ENCODE measurements around the gene CRY2. TPM values are rescaled to one million over a fixed set of nuclear protein-coding genes. Genes with fewer than 3 reads are reported as not detected.

Gene CRY2
- total and polyA plus RNA-seq, 2 donors (not counting 1 experiment from before 2014, with no cell fraction given), result 8.3 to 21.5 TPM

DNA sequence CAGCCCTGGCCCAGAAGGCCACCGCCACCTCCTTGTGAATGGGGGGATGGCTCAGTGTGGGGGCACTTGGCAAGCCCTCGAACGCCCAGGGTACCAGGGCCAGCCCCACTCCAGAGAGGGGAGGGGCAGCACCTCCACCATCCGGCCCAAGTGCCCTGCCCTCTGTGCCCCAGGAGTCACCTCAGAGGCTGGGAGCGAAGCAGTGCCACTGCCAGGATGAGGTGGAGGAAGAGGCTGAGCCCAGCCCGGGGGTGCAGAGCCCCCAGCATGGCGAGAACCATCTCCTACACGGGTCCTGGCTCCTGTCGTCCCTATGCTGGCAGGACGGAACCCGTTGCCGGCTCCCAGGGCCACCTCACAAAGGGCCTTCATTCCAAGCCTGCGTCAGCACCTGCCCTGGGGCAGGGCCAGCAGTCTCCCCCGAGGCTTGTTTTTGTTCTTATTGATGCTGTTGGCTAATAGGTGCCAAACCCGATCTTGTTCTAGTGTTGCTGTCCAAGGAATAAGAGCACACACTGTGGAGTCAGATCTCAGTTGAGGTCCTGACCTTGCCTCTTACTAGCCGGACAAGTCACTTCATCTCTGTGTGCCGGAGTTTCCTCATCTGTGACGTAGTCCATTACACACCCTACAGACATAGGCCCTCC, 59.8 kb downstream of the CRY2 start, which contains the start of gene FREY1:
TSS of gene FREY1 (minus strand) at position 307 of the 647 bp plus-strand sequence. CDS start at position 281, 26 bp downstream.
- no peaks in the 10 kb centered on the region for H3K27me3 ChIP-seq (ENCODE audit: control insufficient read depth, insufficient read depth, low read length)
- peaks cover 12% of the 10 kb centered on the region for H3K36me3 ChIP-seq (ENCODE audit: control insufficient read depth, insufficient read depth, low read length)
- H4K20me1 ChIP-seq (ENCODE audit: control insufficient read depth, extremely low read depth, insufficient read depth, low read length), result no peaks in the 10 kb centered on the region
- no peak within 1 kb of the TSS for H3K4me3 ChIP-seq (replicated peaks in 1 of 4; ENCODE audit: control extremely low read depth in 1 of 4, insufficient read depth in 1 of 4, low read depth in 3 of 4, low read length in 4 of 4)
- DNase-seq (ENCODE audit: low read depth in 2 of 2), result no peak
- no peak within 1 kb of the TSS for H3K27ac ChIP-seq (ENCODE audit: insufficient read depth, low read length)
- no peaks in the 10 kb centered on the region for H3K4me1 ChIP-seq (ENCODE audit: control insufficient read depth, extremely low read depth, insufficient read depth, low read length)
- H3K4me2 ChIP-seq (ENCODE audit: extremely low read depth, insufficient read depth, low read length), result no peak within 1 kb of the TSS
- no peaks in the 10 kb centered on the region for H3K9me3 ChIP-seq (ENCODE audit: control insufficient read depth, insufficient read depth, low read depth, low read length)
- no peak within 1 kb of the TSS for H3K9ac ChIP-seq (ENCODE audit: insufficient read depth, low read length)
- no peaks in the 10 kb centered on the region for H3K79me2 ChIP-seq (ENCODE audit: control insufficient read depth, insufficient read depth, low read length)
- no peak within 1 kb of the TSS for H2AFZ ChIP-seq (ENCODE audit: low read length)
- TF ChIP-seq, protein P1, sequence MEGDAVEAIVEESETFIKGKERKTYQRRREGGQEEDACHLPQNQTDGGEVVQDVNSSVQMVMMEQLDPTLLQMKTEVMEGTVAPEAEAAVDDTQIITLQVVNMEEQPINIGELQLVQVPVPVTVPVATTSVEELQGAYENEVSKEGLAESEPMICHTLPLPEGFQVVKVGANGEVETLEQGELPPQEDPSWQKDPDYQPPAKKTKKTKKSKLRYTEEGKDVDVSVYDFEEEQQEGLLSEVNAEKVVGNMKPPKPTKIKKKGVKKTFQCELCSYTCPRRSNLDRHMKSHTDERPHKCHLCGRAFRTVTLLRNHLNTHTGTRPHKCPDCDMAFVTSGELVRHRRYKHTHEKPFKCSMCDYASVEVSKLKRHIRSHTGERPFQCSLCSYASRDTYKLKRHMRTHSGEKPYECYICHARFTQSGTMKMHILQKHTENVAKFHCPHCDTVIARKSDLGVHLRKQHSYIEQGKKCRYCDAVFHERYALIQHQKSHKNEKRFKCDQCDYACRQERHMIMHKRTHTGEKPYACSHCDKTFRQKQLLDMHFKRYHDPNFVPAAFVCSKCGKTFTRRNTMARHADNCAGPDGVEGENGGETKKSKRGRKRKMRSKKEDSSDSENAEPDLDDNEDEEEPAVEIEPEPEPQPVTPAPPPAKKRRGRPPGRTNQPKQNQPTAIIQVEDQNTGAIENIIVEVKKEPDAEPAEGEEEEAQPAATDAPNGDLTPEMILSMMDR (conservative IDR thresholded peaks at IDR 0.05 in 1 of 2, IDR thresholded peaks at IDR 0.05 in 1 of 2; ENCODE audit: low read depth in 1 of 2, low read length in 2 of 2), result no peak
- no peak for TF ChIP-seq EZH2 (IDR thresholded peaks at IDR 0.05; ENCODE audit: low read length, missing control alignments)

DNA sequence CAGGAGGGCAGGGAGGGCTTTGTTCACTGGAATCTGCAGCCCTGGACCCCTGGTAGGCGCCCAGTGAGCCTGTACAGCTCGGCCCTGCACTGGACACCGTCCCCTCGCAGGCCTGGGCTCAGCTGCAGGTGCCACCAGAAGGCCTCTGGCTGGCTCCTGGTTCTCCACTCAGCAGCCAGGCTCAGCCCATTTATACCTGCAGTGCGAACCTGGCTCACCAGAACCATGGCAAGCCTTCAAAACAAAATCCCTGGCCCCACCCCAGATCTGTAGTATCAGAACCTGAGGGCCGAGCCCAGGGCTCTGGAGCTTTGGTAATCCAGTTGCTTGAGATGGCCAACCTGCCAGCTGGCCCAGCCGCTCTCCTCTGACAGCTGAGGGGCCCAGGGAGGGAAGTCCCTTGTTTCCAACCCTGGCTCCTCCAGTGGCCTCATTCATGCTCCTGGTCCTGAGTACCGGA, 60.7 kb downstream of the CRY2 start:
- Histone ChIP-seq H3K9ac (ENCODE audit: insufficient read depth, low read length) (no peak overlapping the region), H2AFZ (ENCODE audit: low read length) (no peak overlapping the region), H3K36me3 (ENCODE audit: control insufficient read depth, insufficient read depth, low read length) (peaks cover 12% of the 10 kb centered on the region), H3K4me2 (ENCODE audit: extremely low read depth, insufficient read depth, low read length) (no peak overlapping the region), H4K20me1 (ENCODE audit: control insufficient read depth, extremely low read depth, insufficient read depth, low read length) (no peaks in the 10 kb centered on the region), H3K27ac (ENCODE audit: insufficient read depth, low read length) (no peak overlapping the region), H3K4me3 (replicated peaks in 1 of 4; ENCODE audit: control extremely low read depth in 1 of 4, insufficient read depth in 1 of 4, low read depth in 3 of 4, low read length in 4 of 4) (no peak overlapping the region), H3K27me3 (ENCODE audit: control insufficient read depth, insufficient read depth, low read length) (no peaks in the 10 kb centered on the region), H3K9me3 (ENCODE audit: control insufficient read depth, insufficient read depth, low read depth, low read length) (no peaks in the 10 kb centered on the region), H3K79me2 (ENCODE audit: control insufficient read depth, insufficient read depth, low read length) (no peaks in the 10 kb centered on the region), H3K4me1 (ENCODE audit: control insufficient read depth, extremely low read depth, insufficient read depth, low read length) (no peaks in the 10 kb centered on the region)
- no peak for DNase-seq (ENCODE audit: low read depth in 2 of 2)
- TF ChIP-seq EZH2 (IDR thresholded peaks at IDR 0.05; ENCODE audit: low read length, missing control alignments), result no peak
- TF ChIP-seq, protein P1 (conservative IDR thresholded peaks at IDR 0.05 in 1 of 2, IDR thresholded peaks at IDR 0.05 in 1 of 2; ENCODE audit: low read depth in 1 of 2, low read length in 2 of 2), result no peak

DNA sequence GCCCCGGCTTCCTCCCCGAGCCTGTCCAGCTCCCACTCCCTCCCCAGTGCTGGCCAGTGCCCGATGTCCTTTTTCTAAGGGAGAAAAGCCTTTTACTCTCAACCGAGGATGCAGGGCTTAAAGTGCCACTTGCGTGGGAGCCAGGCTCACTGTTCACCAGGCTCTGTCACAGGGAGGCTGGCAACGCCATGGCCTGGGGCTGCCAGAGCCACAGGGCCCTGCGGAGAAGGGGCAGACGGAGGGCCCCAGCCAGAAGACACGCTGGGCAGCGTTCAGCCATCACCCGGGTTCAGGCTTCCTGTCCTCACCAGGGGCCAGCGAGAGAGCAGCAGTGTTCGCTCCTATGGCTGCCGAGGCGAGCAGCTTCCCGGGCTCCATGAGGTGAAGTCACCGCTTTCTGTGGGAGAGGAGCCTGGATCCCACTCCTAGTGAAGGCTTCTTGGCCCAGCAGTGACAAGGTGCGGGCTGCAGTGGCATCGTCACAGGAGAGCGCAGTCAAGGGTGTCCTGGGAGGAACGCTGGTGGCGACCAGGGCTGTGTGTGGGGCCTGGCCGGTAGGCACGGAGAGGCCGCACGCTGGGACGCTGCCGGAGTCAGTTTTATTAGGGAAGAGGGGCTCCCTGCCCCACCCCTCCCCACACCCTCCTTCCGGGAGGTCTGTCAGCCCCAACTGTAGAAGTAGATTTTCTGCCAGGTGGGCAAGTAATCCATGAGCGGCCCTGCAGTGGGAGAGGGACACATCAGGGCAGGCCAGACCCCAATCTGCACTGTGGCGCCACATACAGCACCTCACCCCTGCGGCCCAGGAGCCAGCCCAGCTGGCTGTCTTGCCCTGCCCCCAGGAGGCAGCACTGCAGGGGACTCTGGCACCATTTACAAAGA, 62.6 kb downstream of the CRY2 start:
- H3K4me1 ChIP-seq (ENCODE audit: control insufficient read depth, extremely low read depth, insufficient read depth, low read length), result no peaks in the 10 kb centered on the region
- H3K9me3 ChIP-seq (ENCODE audit: control insufficient read depth, insufficient read depth, low read depth, low read length), result no peaks in the 10 kb centered on the region
- H3K79me2 ChIP-seq (ENCODE audit: control insufficient read depth, insufficient read depth, low read length), result no peaks in the 10 kb centered on the region
- no peak overlapping the region for H2AFZ ChIP-seq (ENCODE audit: low read length)
- no peak overlapping the region for H3K4me3 ChIP-seq (replicated peaks in 1 of 4; ENCODE audit: control extremely low read depth in 1 of 4, insufficient read depth in 1 of 4, low read depth in 3 of 4, low read length in 4 of 4)
- no peak for TF ChIP-seq EZH2 (IDR thresholded peaks at IDR 0.05; ENCODE audit: low read length, missing control alignments)
- TF ChIP-seq, protein P1 (conservative IDR thresholded peaks at IDR 0.05 in 1 of 2, IDR thresholded peaks at IDR 0.05 in 1 of 2; ENCODE audit: low read depth in 1 of 2, low read length in 2 of 2), result no peak
- no peak overlapping the region for H3K9ac ChIP-seq (ENCODE audit: insufficient read depth, low read length)
- no peak overlapping the region for H3K27ac ChIP-seq (ENCODE audit: insufficient read depth, low read length)
- H3K27me3 ChIP-seq (ENCODE audit: control insufficient read depth, insufficient read depth, low read length), result no peaks in the 10 kb centered on the region
- no peaks in the 10 kb centered on the region for H4K20me1 ChIP-seq (ENCODE audit: control insufficient read depth, extremely low read depth, insufficient read depth, low read length)
- no peak for DNase-seq (ENCODE audit: low read depth in 2 of 2)
- no peak overlapping the region for H3K4me2 ChIP-seq (ENCODE audit: extremely low read depth, insufficient read depth, low read length)
- peaks cover 22% of the 10 kb centered on the region for H3K36me3 ChIP-seq (ENCODE audit: control insufficient read depth, insufficient read depth, low read length)

Measured in fibroblast of lung (primary cell).